NCI-H187 (cell line): Measurements from ENCODE around the gene RABGAP1L.
"Not testable (repeated sequence)": the region's sequence is repeated elsewhere in the genome, so short reads cannot be mapped to it uniquely, and the experiment has no call there.

ENCODE experiments used
- DNase-seq, 2 experiments: peaks; one replicate each; lab custom pipeline; 2025; lab: John Stamatoyannopoulos, UW

The RABGAP1L gene

GRCh38 chr1:174875306-174875705, 716.0 kb downstream of the RABGAP1L start:
- DNase-seq, result peak; percentile 94 to 95

GRCh38 chr1:174877208-174877673, 717.9 kb downstream of the RABGAP1L start:
- DNase-seq, result peak; percentile 48 to 69

- DNase-seq, result no peak
Observed at GRCh38 chr1:174880171-174880570, 720.9 kb downstream of the RABGAP1L start.

- peak in 1 of 2 experiments; percentile 17 for DNase-seq
Observed at GRCh38 chr1:174883409-174883808, 724.1 kb downstream of the RABGAP1L start.

GRCh38 chr1:174884038-174884437, 724.7 kb downstream of the RABGAP1L start:
- DNase-seq, result no peak

GRCh38 chr1:174884566-174884965, 725.2 kb downstream of the RABGAP1L start:
- DNase-seq, result no peak

GRCh38 chr1:174890024-174890423, 730.7 kb downstream of the RABGAP1L start:
- no peak for DNase-seq

GRCh38 chr1:174892016-174892415, 732.7 kb downstream of the RABGAP1L start:
- no peak for DNase-seq

GRCh38 chr1:174894117-174894762, 734.9 kb downstream of the RABGAP1L start:
- DNase-seq, result no peak

GRCh38 chr1:174895610-174896009, 736.3 kb downstream of the RABGAP1L start:
- DNase-seq, result not testable (repeated sequence)

- no peak for DNase-seq
Observed at GRCh38 chr1:174898102-174898797, 738.9 kb downstream of the RABGAP1L start.

GRCh38 chr1:174900317-174900716, 741.0 kb downstream of the RABGAP1L start:
- no peak for DNase-seq

- no peak for DNase-seq
Observed at GRCh38 chr1:174902531-174903099, 743.3 kb downstream of the RABGAP1L start.

GRCh38 chr1:174911606-174912005, 752.3 kb downstream of the RABGAP1L start:
- DNase-seq, result no peak

- no peak for DNase-seq
Observed at GRCh38 chr1:174912264-174912663, 752.9 kb downstream of the RABGAP1L start.

- DNase-seq, result no peak
Observed at GRCh38 chr1:174913225-174913903, 754.0 kb downstream of the RABGAP1L start.

- no peak for DNase-seq
Observed at GRCh38 chr1:174914991-174915390, 755.7 kb downstream of the RABGAP1L start.

- DNase-seq, result no peak
Observed at GRCh38 chr1:174916846-174917245, 757.5 kb downstream of the RABGAP1L start.

GRCh38 chr1:174920093-174920492, 760.8 kb downstream of the RABGAP1L start:
- no peak for DNase-seq

- no peak for DNase-seq
Observed at GRCh38 chr1:174922121-174922520, 762.8 kb downstream of the RABGAP1L start.

- DNase-seq, result no peak
Observed at GRCh38 chr1:174923820-174924219, 764.5 kb downstream of the RABGAP1L start.

GRCh38 chr1:174928541-174928940, 769.2 kb downstream of the RABGAP1L start:
- no peak for DNase-seq

GRCh38 chr1:174931214-174931613, 771.9 kb downstream of the RABGAP1L start:
- no peak for DNase-seq
